Posterior cingulate gyrus (tissue), 11 donors: Measurements from ENCODE around the gene RGS17.
"Not testable (repeated sequence)": the region's sequence is repeated elsewhere in the genome, so short reads cannot be mapped to it uniquely, and the experiment has no call there.

Experiments used
- DNase-seq, 10 donors: peaks; one replicate each; pipeline versions ENCODE4 v3.0.0 to v3.0.0-alpha.2; 2020 to 2021; ENCODE audit warnings: mixed read lengths in 3 of 10
- intact Hi-C: fragments of 100-400 bp; cut with DNase I; formaldehyde crosslinking; loops from one replicate; pipeline ENCODE4 v1.15.1; 2023

Gene RGS17

GRCh38 chr6:153000243-153000642 lies 130.8 kb downstream of the RGS17 start:
- DNase-seq: no peak
- intact Hi-C loops: no loop called here

- intact Hi-C loops: not testable (repeated sequence)
These were observed 131.5 kb downstream of the RGS17 start for GRCh38 chr6:152999538-152999937.

GRCh38 chr6:152993847-152994246 lies 137.2 kb downstream of the RGS17 start:
- no peak for DNase-seq
- intact Hi-C loops: no loop called here

More at GRCh38 chr6:152999538-152999937, 131.5 kb downstream of the RGS17 start:
- DNase-seq: not testable (repeated sequence)

- no peak for DNase-seq
- intact Hi-C loops: no loop called here
These were observed 137.7 kb downstream of the RGS17 start for GRCh38 chr6:152993431-152993830.

- intact Hi-C loops: no loop called here
These were observed 144.1 kb downstream of the RGS17 start for GRCh38 chr6:152986978-152987377.

GRCh38 chr6:152985300-152985699 lies 145.8 kb downstream of the RGS17 start:
- peak in 1 of 10 donors; percentile 69 for DNase-seq
- intact Hi-C loops: not testable (repeated sequence)

More at GRCh38 chr6:152986978-152987377, 144.1 kb downstream of the RGS17 start:
- no peak for DNase-seq

GRCh38 chr6:152984513-152984872 lies 146.6 kb downstream of the RGS17 start:
- intact Hi-C loops: no loop called here
- DNase-seq: no peak

- intact Hi-C loops: loop anchor here (2.0 kb wide), 1 partner anchor 19 kb away; the partner anchor contains the start of gene MTRF1L
These were observed 147.2 kb downstream of the RGS17 start for GRCh38 chr6:152983637-152984512.

GRCh38 chr6:152982904-152983636 lies 148.0 kb downstream of the RGS17 start, which contains the start of gene FBXO5:
FBXO5 (minus strand) TSS chr6:152983041; CDS start chr6:152982959, 82 bp downstream.
- intact Hi-C loops: loop anchor here (2.0 kb wide), 1 partner anchor 20 kb away; the partner anchor contains the start of gene MTRF1L

More at GRCh38 chr6:152983637-152984512, 147.2 kb downstream of the RGS17 start:
- DNase-seq: peak; percentile 89 to 99 (median 93)

GRCh38 chr6:152981989-152982903 lies 148.8 kb downstream of the RGS17 start:
- intact Hi-C loops: loop anchor here (2.0 kb wide), 1 partner anchor 21 kb away; the partner anchor contains the start of gene MTRF1L
- peak in 3 of 10 donors; percentile 6 to 85 (median 65) for DNase-seq

More at GRCh38 chr6:152982904-152983636, 148.0 kb downstream of the RGS17 start, which contains the start of gene FBXO5:
- DNase-seq: peak; percentile 90 to 100 (median 96)

- intact Hi-C loops: no loop called here
- no peak for DNase-seq
These were observed 149.9 kb downstream of the RGS17 start for GRCh38 chr6:152981219-152981618.

- DNase-seq: no peak
- intact Hi-C loops: no loop called here
These were observed 150.4 kb downstream of the RGS17 start for GRCh38 chr6:152980656-152981055.

- no peak for DNase-seq
- intact Hi-C loops: no loop called here
These were observed 152.0 kb downstream of the RGS17 start for GRCh38 chr6:152979116-152979515.

GRCh38 chr6:152978058-152978457 lies 153.0 kb downstream of the RGS17 start:
- DNase-seq: no peak
- intact Hi-C loops: no loop called here

GRCh38 chr6:152977556-152977955 lies 153.5 kb downstream of the RGS17 start:
- no peak for DNase-seq
- intact Hi-C loops: no loop called here

GRCh38 chr6:152976749-152977148 lies 154.3 kb downstream of the RGS17 start:
- intact Hi-C loops: no loop called here
- no peak for DNase-seq

GRCh38 chr6:152975204-152975915 lies 155.7 kb downstream of the RGS17 start:
- no peak for DNase-seq
- intact Hi-C loops: no loop called here

- intact Hi-C loops: no loop called here
- no peak for DNase-seq
These were observed 157.2 kb downstream of the RGS17 start for GRCh38 chr6:152973916-152974315.

GRCh38 chr6:152969688-152970418 lies 161.2 kb downstream of the RGS17 start:
- intact Hi-C loops: no loop called here
- no peak for DNase-seq
